KBM-7 (cell line): ENCODE results near the gene GPR137B.
A peak's percentile ranks its signal among the peaks of the same experiment; 100 is the strongest.

Experiments used
- DNase-seq: peaks from one replicate; pipeline ENCODE4 v3.0.0-alpha.2; 2015
- in situ Hi-C: fragments of 300-500 bp; cut with MboI; formaldehyde crosslinking; loops from 2 replicates; pipeline ENCODE4 v1.14.3; 2020; ENCODE audit warnings: low sequenced_read_pairs, low pct_unique_long_range_greater_than_20kb, mixed read lengths

Gene GPR137B

GRCh38 chr1:236213534-236213933 is 71.2 kb downstream of the GPR137B start:
- DNase-seq = no peak
- in situ Hi-C loops = no loop called here

GRCh38 chr1:236214761-236215160 is 72.4 kb downstream of the GPR137B start:
- no peak for DNase-seq
- in situ Hi-C loops = no loop called here

- in situ Hi-C loops = no loop called here
- no peak for DNase-seq
Measured at GRCh38 chr1:236220473-236220872, 78.1 kb downstream of the GPR137B start.

- in situ Hi-C loops = no loop called here
- DNase-seq = no peak
Measured at GRCh38 chr1:236222632-236223031, 80.3 kb downstream of the GPR137B start.

GRCh38 chr1:236228411-236228810 is 86.1 kb downstream of the GPR137B start:
- in situ Hi-C loops = no loop called here
- DNase-seq = no peak

- no peak for DNase-seq
- in situ Hi-C loops = no loop called here
Measured at GRCh38 chr1:236235116-236235515, 92.8 kb downstream of the GPR137B start.

GRCh38 chr1:236239092-236239585 is 96.8 kb downstream of the GPR137B start:
- in situ Hi-C loops = no loop called here
- DNase-seq = no peak

GRCh38 chr1:236240675-236241074 is 98.3 kb downstream of the GPR137B start:
- DNase-seq = no peak
- in situ Hi-C loops = no loop called here

- in situ Hi-C loops = no loop called here
- DNase-seq = no peak
Measured at GRCh38 chr1:236242568-236242967, 100.2 kb downstream of the GPR137B start.

GRCh38 chr1:236247286-236247685 is 104.9 kb downstream of the GPR137B start:
- in situ Hi-C loops = no loop called here
- no peak for DNase-seq

GRCh38 chr1:236251587-236251986 is 109.2 kb downstream of the GPR137B start:
- in situ Hi-C loops = no loop called here
- DNase-seq = no peak

- no peak for DNase-seq
- in situ Hi-C loops = no loop called here
Measured at GRCh38 chr1:236253119-236253518, 110.8 kb downstream of the GPR137B start.

GRCh38 chr1:236253918-236254637 is 111.7 kb downstream of the GPR137B start:
- peak; percentile 11 for DNase-seq
- in situ Hi-C loops = no loop called here

GRCh38 chr1:236257216-236257615 is 114.9 kb downstream of the GPR137B start:
- DNase-seq = no peak
- in situ Hi-C loops = no loop called here

GRCh38 chr1:236258114-236258622 is 115.8 kb downstream of the GPR137B start:
- peak; percentile 16 for DNase-seq
- in situ Hi-C loops = no loop called here
